VCaP (cell line): ENCODE data around the gene HTR2A.

Source experiments
- H3K27ac ChIP-seq: fragments of 450-650 bp; 2 replicates; pipeline ENCODE4 v1.5.1; 2017
- TF ChIP-seq, protein P1 (sequence below): fragments of 450-650 bp; conservative IDR thresholded peaks from 2 replicates; pipeline ENCODE4 v1.5.1; 2017; ENCODE audit warnings: mild to moderate bottlenecking, moderate library complexity

HTR2A gene

DNA sequence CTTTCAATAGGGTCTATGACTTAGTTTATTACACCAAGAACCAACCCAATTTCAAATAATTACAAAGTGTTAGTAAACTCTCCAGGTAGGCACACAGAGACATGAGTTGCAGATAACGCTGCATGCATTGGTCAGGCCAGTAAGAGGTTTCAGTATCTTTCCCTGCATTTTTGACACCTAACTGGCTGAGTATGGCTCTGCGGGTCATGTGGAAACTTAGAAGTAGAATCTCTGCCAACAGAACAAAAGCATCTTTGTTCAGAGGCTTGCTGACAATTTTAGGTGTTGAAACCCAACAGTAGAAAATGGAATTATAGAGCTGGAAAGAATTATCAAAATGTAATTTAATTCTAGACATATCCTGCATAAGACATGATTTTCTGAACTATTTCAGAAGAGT lies 25.3 kb downstream of the HTR2A start:
- TF ChIP-seq, protein P1, sequence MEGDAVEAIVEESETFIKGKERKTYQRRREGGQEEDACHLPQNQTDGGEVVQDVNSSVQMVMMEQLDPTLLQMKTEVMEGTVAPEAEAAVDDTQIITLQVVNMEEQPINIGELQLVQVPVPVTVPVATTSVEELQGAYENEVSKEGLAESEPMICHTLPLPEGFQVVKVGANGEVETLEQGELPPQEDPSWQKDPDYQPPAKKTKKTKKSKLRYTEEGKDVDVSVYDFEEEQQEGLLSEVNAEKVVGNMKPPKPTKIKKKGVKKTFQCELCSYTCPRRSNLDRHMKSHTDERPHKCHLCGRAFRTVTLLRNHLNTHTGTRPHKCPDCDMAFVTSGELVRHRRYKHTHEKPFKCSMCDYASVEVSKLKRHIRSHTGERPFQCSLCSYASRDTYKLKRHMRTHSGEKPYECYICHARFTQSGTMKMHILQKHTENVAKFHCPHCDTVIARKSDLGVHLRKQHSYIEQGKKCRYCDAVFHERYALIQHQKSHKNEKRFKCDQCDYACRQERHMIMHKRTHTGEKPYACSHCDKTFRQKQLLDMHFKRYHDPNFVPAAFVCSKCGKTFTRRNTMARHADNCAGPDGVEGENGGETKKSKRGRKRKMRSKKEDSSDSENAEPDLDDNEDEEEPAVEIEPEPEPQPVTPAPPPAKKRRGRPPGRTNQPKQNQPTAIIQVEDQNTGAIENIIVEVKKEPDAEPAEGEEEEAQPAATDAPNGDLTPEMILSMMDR: no peak
- H3K27ac ChIP-seq: no peak overlapping the region

DNA sequence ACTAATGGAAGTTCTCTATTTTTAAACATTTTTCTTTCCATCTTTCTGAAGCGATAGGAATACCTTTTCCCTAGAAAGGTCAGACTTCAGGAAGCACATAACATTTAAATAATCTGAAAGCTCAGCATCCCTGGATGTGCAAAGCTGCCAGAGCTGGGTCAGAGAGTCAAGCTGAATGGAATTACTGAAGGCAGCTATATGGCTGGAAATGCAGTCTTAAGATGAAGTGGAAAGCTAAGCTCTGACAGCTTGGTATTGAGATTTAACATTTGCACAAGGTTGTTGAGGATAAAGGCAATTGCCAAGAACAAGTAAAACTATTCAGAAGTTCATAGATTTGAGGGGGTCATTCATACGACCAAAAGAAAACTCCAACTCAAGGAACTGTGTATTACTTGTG lies 28.8 kb downstream of the HTR2A start:
- TF ChIP-seq, protein P1: no peak
- H3K27ac ChIP-seq: no peak overlapping the region

DNA sequence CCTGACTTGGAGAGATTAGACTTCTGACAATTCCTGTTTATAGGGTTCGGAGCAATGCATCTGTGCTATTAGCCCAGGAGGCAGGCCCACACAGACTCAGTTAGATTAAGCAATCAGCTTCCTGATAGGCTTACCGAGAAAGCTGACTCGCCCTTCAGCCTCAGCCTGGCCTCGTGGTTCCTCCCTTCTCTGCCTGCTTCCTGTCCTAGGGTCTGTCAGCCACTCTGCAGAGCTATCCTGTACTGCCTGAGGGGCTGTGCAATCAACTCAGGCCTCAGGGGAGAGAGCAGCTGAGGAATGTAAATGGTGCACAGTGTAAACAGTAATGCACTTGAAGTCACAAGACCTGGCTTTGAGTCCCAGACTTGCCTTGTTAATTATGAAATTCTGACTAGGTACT lies 30.7 kb downstream of the HTR2A start:
- TF ChIP-seq, protein P1: no peak
- H3K27ac ChIP-seq: no peak overlapping the region

DNA sequence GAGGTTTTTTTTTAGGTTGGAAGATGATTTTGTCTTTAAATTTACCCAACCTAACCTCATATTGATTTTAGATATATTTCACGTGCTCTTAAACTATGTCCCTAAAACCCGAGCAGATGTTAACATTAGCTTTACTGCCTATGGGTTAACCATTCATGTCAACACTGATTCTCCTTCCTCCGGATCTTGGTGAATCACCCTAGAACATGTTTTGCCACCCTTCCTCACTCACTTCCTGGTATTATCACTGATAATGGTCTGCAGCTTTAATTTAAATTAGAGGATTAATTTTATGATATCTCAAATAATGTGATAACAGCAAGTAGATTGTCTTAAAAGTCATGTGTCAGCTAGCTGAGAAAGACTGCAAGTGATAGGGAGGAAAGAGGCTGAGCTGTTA lies 31.9 kb downstream of the HTR2A start:
- H3K27ac ChIP-seq: no peak overlapping the region
- TF ChIP-seq, protein P1: no peak

DNA sequence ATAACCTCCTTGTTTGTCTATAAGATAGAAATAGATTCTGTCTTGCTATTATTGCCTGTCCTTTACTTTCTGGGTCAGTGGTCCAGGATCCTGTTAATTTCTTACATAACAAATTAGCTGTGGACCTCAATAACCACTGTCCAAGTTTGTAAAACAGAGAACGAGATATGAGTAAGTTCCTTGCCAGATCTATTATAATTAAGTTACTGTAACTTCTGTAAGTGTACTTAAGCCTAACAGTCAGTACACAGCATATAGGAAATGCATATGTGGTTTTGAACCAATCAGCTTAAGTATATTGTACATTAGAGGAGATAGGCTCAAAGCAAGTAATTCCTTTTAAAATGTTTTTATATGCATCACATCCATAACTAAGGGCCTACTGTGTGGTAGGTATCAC lies 34.9 kb downstream of the HTR2A start:
- no peak overlapping the region for H3K27ac ChIP-seq
- TF ChIP-seq, protein P1: no peak

DNA sequence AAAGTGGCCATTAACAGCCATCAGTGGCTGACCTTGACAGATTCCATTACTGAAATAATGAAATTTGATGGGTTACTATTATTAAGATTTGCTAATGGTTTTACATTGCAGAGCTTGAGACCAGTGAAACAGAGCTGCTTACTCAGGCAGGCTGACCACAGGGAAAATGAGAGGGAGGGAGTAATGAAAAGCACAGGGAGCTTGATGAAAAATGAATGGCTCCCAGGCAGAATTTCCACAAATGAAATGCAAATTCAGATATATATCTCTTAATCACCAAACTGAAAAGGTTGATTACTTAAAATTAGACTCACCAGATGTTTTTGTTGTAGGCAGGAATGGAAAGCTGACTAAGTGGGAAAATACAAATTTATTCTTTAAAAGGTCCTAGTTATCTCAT lies 36.1 kb downstream of the HTR2A start:
- TF ChIP-seq, protein P1: no peak

DNA sequence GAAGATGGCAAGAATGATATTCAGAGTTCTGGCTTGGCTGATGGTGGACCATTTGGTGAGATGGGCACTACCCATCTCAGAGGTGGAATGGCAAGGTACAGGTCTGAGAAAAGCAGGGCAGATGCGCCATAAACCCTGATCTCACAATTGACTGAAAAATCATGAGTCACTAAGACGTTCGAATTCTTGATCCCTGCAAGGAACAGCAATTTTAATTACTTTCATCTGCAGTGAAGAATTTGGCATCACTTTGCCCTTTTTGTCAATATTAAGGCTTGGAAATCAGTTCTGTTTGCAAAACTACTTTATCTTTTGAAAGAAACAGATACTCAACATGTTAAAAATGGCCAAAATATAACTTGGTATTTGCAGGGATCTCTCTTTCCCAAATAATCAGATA lies 38.1 kb downstream of the HTR2A start:
- TF ChIP-seq, protein P1: no peak
- no peak overlapping the region for H3K27ac ChIP-seq

More for the DNA sequence above, 36.1 kb downstream of the HTR2A start:
- H3K27ac ChIP-seq: no peak overlapping the region

DNA sequence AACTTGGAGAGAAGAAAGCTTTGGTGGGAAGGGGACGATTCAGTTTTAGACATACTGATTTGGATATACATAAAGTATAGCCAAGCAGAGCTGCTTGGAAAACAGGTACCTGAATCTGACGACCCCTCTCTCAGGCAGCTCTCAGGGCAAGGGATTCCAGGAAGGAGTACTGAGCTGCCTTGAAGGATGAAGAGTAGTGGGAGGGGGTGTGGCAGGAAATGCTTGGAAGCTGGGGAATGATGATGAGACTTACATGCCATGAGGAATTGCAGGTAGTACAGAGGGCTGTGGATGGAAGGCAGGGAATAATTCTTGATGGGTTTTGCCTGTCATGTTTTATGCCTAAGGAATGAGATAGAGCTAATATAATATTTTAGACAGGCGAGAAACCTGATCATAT lies 38.7 kb downstream of the HTR2A start:
- H3K27ac ChIP-seq: no peak overlapping the region
- TF ChIP-seq, protein P1: no peak
